Measurements from ENCODE around the gene WWOX.
"Not testable (repeated sequence)": the region's sequence is repeated elsewhere in the genome, so short reads cannot be mapped to it uniquely, and the experiment has no call there.

WWOX gene

DNA sequence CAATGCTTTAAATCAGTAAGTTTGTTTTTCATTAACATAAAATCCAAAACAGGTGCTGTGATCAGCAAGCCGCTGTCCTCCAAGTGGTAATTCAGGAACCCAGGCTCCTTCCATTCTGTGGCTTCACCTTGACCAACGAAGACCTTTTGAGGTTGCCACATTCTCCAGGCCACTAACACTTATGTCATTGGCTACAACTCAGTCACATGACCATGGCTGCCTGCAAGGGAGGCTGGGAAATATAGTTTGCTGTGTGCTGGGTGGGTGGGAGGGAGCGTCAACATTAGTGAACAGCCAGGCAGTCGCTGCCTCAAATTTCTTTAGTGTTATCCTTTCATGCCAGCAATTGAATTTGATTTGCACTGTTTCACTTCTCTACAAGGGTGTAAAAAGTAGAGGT is 951.9 kb downstream of the WWOX start:
- no peak overlapping the region for H3K27ac ChIP-seq (ENCODE audit: low read depth, low read length)

DNA sequence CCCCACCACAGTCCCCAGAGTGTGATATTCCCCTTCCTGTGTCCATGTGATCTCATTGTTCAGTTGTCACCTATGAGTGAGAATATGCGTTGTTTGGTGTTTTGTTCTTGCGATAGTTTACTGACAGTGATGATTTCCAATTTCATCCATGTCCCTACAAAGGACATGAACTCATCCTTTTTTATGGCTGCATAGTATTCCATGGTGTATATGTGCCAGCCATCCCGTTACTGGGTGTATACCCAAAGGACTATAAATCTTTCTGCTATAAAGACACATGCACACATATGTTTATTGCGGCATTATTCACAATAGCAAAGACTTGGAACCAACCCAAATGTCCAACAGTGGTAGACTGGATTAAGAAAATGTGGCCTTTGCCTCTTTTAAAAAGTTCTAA is 952.7 kb downstream of the WWOX start:
- H3K4me2 ChIP-seq (ENCODE audit: low read length); H2BK12ac ChIP-seq (ENCODE audit: low read length); H2BK5ac ChIP-seq (ENCODE audit: low read depth, low read length, poor library complexity); H3K9me3 ChIP-seq (ENCODE audit: insufficient read depth, low read depth, low read length); H4K91ac ChIP-seq (ENCODE audit: low read depth, low read length); H2AK5ac ChIP-seq (ENCODE audit: low read length); H3K4me1 ChIP-seq (ENCODE audit: control insufficient read depth in 1 of 2, insufficient read depth in 2 of 2, low read length in 2 of 2); H3K79me1 ChIP-seq (ENCODE audit: low read length); H3K14ac ChIP-seq (ENCODE audit: low read length); H3K27me3 ChIP-seq (ENCODE audit: insufficient read depth, low read length); H3K79me2 ChIP-seq (ENCODE audit: control insufficient read depth, insufficient read depth, low read length, poor library complexity); H3K4me3 ChIP-seq (ENCODE audit: low read depth, low read length); H3K4ac ChIP-seq (ENCODE audit: low read depth, low read length); H3K27ac ChIP-seq (ENCODE audit: low read depth, low read length); DNase-seq; H3K36me3 ChIP-seq (ENCODE audit: control insufficient read depth in 1 of 2, insufficient read depth in 2 of 2, low read length in 2 of 2); H3K23ac ChIP-seq (ENCODE audit: low read length); H3K18ac ChIP-seq (ENCODE audit: low read length); H4K8ac ChIP-seq (ENCODE audit: low read depth, low read length); H3K9ac ChIP-seq (ENCODE audit: low read length); H2AFZ ChIP-seq (ENCODE audit: insufficient read depth, low read length, poor library complexity); H2BK120ac ChIP-seq (ENCODE audit: insufficient read depth, low read length, poor library complexity); H4K12ac ChIP-seq (ENCODE audit: low read depth, low read length): not testable (repeated sequence)
- no CpG with 5 or more reads among the region's 4 CpGs for WGBS (ENCODE audit: extremely low coverage, insufficient coverage, insufficient read length)

More for the DNA sequence above, 951.9 kb downstream of the WWOX start:
- Histone ChIP-seq H3K9ac (ENCODE audit: low read length) (no peak overlapping the region), H3K9me3 (ENCODE audit: insufficient read depth, low read depth, low read length) (peaks cover 1% of the 10 kb centered on the region), H3K4me2 (ENCODE audit: low read length) (no peak overlapping the region), H2AK5ac (ENCODE audit: low read length) (no peak overlapping the region), H3K18ac (ENCODE audit: low read length) (no peak overlapping the region), H3K14ac (ENCODE audit: low read length) (no peak overlapping the region), H3K36me3 (ENCODE audit: control insufficient read depth in 1 of 2, insufficient read depth in 2 of 2, low read length in 2 of 2) (no peaks in the 10 kb centered on the region), H3K4me1 (ENCODE audit: control insufficient read depth in 1 of 2, insufficient read depth in 2 of 2, low read length in 2 of 2) (peaks cover 0 to 3% of the 10 kb centered on the region in 2 experiments), H2AFZ (ENCODE audit: insufficient read depth, low read length, poor library complexity) (no peak overlapping the region), H3K4ac (ENCODE audit: low read depth, low read length) (no peak overlapping the region), H2BK120ac (ENCODE audit: insufficient read depth, low read length, poor library complexity) (no peak overlapping the region), H3K23ac (ENCODE audit: low read length) (no peak overlapping the region), H3K4me3 (ENCODE audit: low read depth, low read length) (no peak overlapping the region), H3K79me2 (ENCODE audit: control insufficient read depth, insufficient read depth, low read length, poor library complexity) (no peaks in the 10 kb centered on the region), H2BK5ac (ENCODE audit: low read depth, low read length, poor library complexity) (no peak overlapping the region), H2BK12ac (ENCODE audit: low read length) (no peak overlapping the region), H4K12ac (ENCODE audit: low read depth, low read length) (no peak overlapping the region), H4K91ac (ENCODE audit: low read depth, low read length) (no peak overlapping the region), H4K8ac (ENCODE audit: low read depth, low read length) (no peak overlapping the region), H3K27me3 (ENCODE audit: insufficient read depth, low read length) (no peaks in the 10 kb centered on the region), H3K79me1 (ENCODE audit: low read length) (no peaks in the 10 kb centered on the region)
- no peak for DNase-seq
- no CpG with 5 or more reads among the region's 4 CpGs for WGBS (ENCODE audit: extremely low coverage, insufficient coverage, insufficient read length)

DNA sequence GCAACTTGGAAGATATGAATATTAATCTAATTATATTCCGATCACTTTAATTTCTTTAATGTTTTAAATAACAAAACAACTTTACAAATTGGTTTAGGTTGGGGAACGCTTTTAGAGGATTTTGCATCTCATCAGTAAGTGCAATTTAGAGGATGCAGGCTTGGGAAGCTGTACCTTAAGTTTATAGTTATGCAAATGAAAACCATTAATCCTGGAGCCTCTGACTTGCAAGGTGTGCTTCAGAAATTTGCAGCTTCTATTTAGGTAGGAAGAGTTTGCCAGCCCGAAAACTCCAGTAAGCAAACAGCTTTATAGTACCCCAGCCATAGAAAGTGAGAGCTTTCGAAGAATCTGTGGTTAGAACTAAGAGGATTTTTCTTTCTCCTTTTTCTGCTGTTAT is 954.1 kb downstream of the WWOX start:
- H3K4me2 ChIP-seq (ENCODE audit: low read length): no peak overlapping the region
- WGBS (ENCODE audit: extremely low coverage, insufficient coverage, insufficient read length): no CpG with 5 or more reads among the region's 4 CpGs
- H4K12ac ChIP-seq (ENCODE audit: low read depth, low read length): no peak overlapping the region

DNA sequence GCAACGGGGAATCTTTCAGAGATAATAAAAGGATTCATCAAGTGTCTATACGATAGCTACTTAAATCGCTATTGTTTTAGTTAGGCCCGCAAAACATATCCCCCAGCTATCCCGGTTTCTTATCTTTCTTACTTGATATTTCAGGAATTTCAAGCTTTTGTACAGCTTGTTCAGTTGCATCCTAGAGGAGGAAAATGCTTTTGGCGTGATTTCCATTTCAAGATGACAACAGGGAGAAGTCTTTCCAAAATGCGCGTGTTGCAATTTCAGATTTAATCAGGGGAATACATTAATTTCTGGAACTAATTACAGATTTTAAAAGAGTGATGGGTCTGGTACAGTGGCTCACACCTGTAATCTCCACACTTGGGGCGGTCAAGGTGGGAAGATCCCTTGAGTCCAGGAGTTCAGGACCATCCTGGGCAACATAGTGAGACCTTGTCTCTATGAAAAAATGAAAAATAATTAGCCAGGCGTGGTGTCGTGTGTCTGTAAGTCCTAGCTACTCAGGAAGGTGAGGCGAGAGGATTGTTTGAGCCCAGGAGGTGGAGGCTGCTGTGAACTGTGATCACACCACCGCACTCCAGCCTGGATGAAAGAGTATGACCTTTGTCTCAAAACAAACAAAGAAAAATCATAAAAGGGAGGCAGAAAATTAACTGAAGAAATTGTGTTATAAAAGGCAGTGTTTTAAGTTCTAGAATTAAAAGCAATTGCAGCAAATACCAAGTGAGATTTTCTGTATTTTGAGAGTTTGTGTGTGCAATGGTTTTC is 954.9 kb downstream of the WWOX start:
- no peak overlapping the region for H3K9ac ChIP-seq (ENCODE audit: low read length)
- no peak overlapping the region for H4K91ac ChIP-seq (ENCODE audit: low read depth, low read length)
- no peaks in the 10 kb centered on the region for H3K79me1 ChIP-seq (ENCODE audit: low read length)
- no peak overlapping the region for H2AK5ac ChIP-seq (ENCODE audit: low read length)
- H3K27ac ChIP-seq (ENCODE audit: low read depth, low read length): no peak overlapping the region
- H2BK5ac ChIP-seq (ENCODE audit: low read depth, low read length, poor library complexity): no peak overlapping the region
- H3K4ac ChIP-seq (ENCODE audit: low read depth, low read length): no peak overlapping the region
- H2BK120ac ChIP-seq (ENCODE audit: insufficient read depth, low read length, poor library complexity): no peak overlapping the region
- no peak overlapping the region for H2BK12ac ChIP-seq (ENCODE audit: low read length)
- no peak overlapping the region for H3K18ac ChIP-seq (ENCODE audit: low read length)
- H3K79me2 ChIP-seq (ENCODE audit: control insufficient read depth, insufficient read depth, low read length, poor library complexity): no peaks in the 10 kb centered on the region
- peak; percentile 40 to 82 for DNase-seq
- H3K9me3 ChIP-seq (ENCODE audit: insufficient read depth, low read depth, low read length): peaks cover 1% of the 10 kb centered on the region
- H4K12ac ChIP-seq (ENCODE audit: low read depth, low read length): no peak overlapping the region
- H3K4me3 ChIP-seq (ENCODE audit: low read depth, low read length): no peak overlapping the region
- H3K4me2 ChIP-seq (ENCODE audit: low read length): no peak overlapping the region
- no peaks in the 10 kb centered on the region for H3K27me3 ChIP-seq (ENCODE audit: insufficient read depth, low read length)
- peaks cover 0 to 3% of the 10 kb centered on the region in 2 experiments for H3K4me1 ChIP-seq (ENCODE audit: control insufficient read depth in 1 of 2, insufficient read depth in 2 of 2, low read length in 2 of 2)
- H4K8ac ChIP-seq (ENCODE audit: low read depth, low read length): no peak overlapping the region
- no peak overlapping the region for H3K14ac ChIP-seq (ENCODE audit: low read length)
- H3K23ac ChIP-seq (ENCODE audit: low read length): no peak overlapping the region
- no CpG with 5 or more reads among the region's 13 CpGs for WGBS (ENCODE audit: extremely low coverage, insufficient coverage, insufficient read length)
- no peaks in the 10 kb centered on the region for H3K36me3 ChIP-seq (ENCODE audit: control insufficient read depth in 1 of 2, insufficient read depth in 2 of 2, low read length in 2 of 2)
- H2AFZ ChIP-seq (ENCODE audit: insufficient read depth, low read length, poor library complexity): no peak overlapping the region

More for the DNA sequence above, 954.1 kb downstream of the WWOX start:
- H3K9me3 ChIP-seq (ENCODE audit: insufficient read depth, low read depth, low read length): peaks cover 1% of the 10 kb centered on the region
- H3K9ac ChIP-seq (ENCODE audit: low read length): no peak overlapping the region
- H3K23ac ChIP-seq (ENCODE audit: low read length): no peak overlapping the region
- no peak overlapping the region for H3K4me3 ChIP-seq (ENCODE audit: low read depth, low read length)
- no peak overlapping the region for H2AK5ac ChIP-seq (ENCODE audit: low read length)
- no peak overlapping the region for H4K8ac ChIP-seq (ENCODE audit: low read depth, low read length)
- H3K18ac ChIP-seq (ENCODE audit: low read length): no peak overlapping the region
- H3K14ac ChIP-seq (ENCODE audit: low read length): no peak overlapping the region
- no peak overlapping the region for H4K91ac ChIP-seq (ENCODE audit: low read depth, low read length)
- H3K27me3 ChIP-seq (ENCODE audit: insufficient read depth, low read length): no peaks in the 10 kb centered on the region
- no peak overlapping the region for H3K4ac ChIP-seq (ENCODE audit: low read depth, low read length)
- H2AFZ ChIP-seq (ENCODE audit: insufficient read depth, low read length, poor library complexity): no peak overlapping the region
- H3K4me1 ChIP-seq (ENCODE audit: control insufficient read depth in 1 of 2, insufficient read depth in 2 of 2, low read length in 2 of 2): peaks cover 0 to 3% of the 10 kb centered on the region in 2 experiments
- no peaks in the 10 kb centered on the region for H3K36me3 ChIP-seq (ENCODE audit: control insufficient read depth in 1 of 2, insufficient read depth in 2 of 2, low read length in 2 of 2)
- no peak overlapping the region for H2BK120ac ChIP-seq (ENCODE audit: insufficient read depth, low read length, poor library complexity)
- no peak overlapping the region for H2BK5ac ChIP-seq (ENCODE audit: low read depth, low read length, poor library complexity)
- no peaks in the 10 kb centered on the region for H3K79me1 ChIP-seq (ENCODE audit: low read length)
- H3K79me2 ChIP-seq (ENCODE audit: control insufficient read depth, insufficient read depth, low read length, poor library complexity): no peaks in the 10 kb centered on the region
- H3K27ac ChIP-seq (ENCODE audit: low read depth, low read length): no peak overlapping the region
- no peak for DNase-seq
- H2BK12ac ChIP-seq (ENCODE audit: low read length): no peak overlapping the region
